ENCODE results near the gene NDUFV3.
"Not testable (repeated sequence)": the region's sequence is repeated elsewhere in the genome, so short reads cannot be mapped to it uniquely, and the experiment has no call there.

Gene NDUFV3

DNA sequence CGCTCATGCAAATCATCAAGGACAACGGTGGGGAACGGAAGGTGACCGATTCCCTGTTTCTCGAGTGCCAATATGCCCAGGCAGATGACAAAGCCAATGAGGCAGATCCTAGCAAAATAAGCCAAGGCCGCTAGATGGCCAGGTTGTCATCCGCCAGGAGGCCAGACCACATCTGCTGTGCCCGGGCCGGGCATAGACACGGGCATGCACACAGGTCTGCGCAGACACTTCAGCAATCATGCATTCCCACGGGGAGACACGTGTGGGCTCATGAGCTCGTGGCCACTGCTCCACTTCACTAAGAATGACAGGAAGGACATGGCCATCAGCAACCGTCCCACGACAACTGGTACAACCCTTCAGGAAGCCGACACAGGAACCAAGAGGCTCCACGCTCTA, 37.2 kb upstream of the NDUFV3 start:
- DNase-seq, result no peak

DNA sequence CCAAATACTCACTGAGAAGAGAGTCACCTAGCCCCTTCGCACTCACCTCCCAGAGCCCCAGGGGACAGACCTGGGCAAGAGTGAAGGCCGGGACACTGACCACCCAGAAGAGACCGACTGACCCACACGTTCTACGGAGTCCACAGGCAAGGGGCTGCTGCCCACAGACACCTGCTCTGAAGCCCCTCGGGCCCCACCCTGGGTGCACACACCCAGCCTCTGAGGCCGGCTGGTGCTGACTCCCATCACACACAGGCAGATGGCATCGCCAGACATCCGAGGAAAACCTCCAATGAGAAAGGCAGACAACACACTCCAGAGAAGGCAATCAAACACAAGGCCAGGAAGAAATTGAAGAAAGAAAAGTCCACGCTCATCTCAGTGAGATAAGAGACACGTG, 35.9 kb upstream of the NDUFV3 start:
- DNase-seq, result no peak

DNA sequence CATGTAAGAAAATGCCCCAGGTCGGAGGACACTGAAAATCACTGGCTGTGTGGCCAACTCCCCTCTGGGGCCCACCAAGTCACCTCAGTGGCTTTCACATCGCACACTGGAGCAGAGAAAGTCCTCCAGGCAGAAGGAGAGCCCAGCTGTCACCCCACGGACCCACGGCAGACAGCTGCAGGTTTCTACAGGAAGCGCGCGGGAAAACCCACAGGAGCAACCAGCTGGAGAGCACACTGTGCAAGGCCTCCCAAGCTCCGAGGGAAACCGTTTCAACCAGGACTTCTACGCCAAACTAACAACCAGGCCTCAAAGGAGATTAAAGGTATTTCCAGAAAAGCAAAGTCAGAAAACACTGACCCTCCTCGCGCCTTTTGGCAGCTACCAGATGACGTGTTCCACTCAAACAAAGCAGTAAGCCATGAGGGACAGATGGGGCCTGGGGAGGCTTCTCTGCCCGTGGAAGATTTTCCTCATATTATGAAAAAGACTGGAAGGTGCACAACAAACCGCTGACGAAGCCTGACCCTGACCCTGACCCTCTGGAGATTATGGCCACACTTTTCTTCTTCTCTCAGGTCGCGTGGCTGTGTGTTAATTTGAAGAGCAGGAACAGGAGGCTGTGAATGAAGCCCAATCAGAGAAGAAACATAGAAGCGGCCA, 34.8 kb upstream of the NDUFV3 start:
- no peak for DNase-seq

DNA sequence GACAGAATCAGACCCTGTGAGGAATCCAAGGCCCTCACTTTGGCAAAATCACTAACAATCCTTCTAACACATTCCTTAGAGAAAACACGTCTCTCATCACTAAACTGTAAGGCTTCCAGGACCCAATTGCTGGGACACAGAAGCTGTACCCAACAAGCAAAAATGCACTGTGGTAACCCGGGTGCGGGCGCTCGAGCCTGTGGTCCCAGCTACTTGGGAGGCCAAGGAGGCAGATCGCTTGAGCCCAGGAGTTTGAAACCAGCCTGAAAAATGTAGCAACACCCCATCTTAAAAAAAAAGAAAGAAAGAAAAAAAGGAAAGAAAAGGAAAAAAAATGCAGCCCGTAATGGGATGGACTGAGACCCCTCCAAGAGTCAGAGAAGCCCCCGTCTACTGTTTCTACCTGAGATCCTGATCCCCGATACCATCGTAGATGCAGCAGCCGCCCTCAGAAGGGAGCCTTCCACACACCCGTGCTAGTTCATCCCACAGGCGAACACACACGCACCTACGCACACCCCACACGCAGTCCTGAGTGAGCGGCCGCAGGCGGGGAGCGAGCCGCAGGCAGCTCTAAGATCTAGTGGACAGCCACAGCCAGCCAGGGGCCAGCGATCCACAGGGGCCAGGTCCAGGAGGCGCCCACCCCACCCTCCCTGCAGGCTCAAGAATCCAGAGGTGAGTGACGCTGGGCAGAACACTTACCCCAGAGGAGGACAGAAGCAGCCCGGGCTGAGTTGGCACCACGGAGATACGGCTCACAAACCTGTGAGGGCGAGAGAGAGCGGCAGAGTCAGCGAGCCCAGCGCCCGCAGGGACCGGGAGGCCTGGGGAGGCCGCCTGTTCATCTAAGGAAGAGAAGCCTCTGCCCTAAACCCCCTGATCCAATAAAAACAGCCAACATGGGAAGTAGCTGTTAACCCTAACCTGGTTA, 33.9 kb upstream of the NDUFV3 start:
- DNase-seq, result no peak

DNA sequence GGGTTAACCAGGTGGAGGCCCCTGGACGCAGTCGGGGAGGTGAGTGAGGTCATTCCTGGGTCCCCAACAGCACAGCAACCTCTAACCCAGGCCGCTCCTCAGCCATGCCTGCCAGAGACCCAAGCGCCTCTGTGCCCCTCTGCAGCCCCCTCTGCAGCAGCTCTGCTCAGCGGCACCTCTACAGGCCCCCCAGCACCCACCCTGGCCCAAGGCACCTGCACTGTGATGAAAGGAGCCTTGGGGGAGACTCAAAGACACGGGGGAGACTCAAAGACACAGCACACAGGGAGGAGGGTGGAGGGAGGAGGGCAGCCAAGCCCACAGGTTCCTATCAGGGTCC, 33.2 kb upstream of the NDUFV3 start:
- no peak for DNase-seq

DNA sequence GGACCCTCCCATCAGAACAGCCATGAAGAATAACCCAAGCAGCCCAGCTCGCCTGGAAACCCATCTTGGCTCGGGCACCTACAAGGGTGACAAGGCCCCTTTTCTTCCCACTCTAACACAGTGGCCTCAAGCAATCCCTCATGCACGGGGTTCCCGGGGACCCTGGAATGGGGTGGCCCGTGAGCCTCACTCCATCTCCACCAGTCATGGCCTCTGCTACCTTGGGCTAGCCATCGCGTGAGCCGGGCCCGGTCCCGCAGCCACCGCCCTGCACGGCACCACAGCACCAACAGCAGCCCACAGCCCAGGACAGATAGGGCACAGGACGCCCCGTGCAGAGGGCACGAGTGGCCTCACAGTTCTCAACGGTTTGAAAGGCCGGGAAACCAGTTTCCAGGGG, 32.8 kb upstream of the NDUFV3 start:
- DNase-seq, result no peak

DNA sequence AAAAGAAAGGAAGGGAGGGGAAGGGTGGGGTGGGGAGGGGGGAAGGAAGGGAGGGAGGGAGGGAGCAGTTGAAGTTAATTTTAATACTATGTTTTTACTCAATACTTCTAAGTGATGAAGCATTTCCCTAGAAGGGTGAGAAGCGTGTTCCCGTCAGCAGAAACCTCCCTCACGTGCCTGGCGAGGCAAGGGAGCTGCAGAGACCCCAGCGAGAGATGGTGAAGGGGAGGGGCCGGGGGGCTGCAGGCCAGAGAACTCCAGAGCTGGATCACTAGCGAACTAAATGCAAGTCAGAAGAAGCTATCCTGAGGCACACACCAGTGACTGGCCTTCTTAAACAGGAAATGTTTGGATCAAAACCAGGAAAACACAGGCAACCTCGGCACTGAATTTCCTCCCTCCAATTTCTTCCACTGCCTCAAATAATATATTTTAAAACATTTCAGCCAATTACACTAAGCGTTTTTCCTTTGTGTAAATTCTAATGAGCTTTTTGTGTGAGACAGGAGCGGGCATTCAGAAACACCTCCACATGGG, 31.7 kb upstream of the NDUFV3 start:
- DNase-seq, result no peak

DNA sequence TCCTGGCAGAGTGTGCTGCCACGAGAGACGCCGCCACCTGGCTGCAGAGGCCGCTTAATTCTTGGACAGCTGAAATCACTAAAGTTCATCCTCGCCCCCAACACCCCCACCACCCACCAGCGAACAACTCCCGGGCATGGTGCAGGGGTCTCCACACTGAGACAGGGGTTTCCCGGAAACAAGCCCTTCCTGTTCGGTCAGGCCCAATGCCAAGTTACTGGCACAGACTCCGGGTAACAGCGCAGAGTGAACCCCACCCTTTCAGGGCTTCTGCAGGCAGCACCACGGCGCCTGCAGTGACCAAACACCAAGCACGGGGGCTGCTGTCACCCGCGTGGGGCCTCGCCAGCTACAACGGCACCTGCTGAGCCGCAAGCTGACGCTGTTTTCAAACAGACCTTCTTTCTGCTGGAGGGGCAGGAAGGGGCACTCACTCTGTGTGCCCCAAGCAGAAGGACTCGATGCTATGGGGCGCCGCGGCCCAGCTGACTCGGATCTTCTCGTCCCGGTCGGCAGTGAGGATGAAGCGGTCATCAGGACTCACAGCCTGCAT, 31.2 kb upstream of the NDUFV3 start:
- peak in 4 of 56 donors; percentile 9 to 38 (median 26) for DNase-seq

DNA sequence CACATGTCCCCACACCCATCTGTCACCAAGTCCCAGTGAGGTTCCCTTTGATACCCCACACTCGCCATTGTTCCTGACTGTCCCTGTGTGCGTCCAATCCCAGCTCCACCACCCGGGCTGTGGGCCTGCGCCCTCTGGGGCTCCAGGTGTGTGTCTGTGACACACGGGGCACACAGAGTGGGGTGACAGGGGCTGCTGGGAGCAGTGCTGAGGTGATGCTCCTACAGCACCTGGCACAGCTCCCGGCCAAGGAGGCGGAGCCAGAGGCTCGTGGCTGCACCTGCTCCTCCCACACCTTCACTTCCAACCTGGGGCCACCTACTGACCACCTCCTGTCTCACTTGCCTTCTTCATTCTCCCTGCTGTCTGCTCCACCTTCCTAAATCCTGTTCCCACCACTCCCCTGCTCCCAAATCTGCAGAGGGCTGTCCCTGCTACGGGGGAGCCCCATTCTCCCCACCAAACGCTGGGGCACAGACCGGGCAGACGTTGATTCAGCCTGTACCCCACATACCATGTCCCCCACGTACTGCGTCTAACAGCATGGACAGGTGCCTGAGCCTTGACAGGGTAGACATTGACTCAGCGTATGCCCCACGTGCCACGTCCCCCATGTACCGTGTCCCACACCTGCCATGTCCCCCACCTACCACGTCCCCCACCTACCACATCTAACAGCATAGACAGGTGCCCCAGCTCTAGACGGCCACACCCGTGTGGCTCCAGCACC, 30.2 kb upstream of the NDUFV3 start:
- DNase-seq, result no peak

DNA sequence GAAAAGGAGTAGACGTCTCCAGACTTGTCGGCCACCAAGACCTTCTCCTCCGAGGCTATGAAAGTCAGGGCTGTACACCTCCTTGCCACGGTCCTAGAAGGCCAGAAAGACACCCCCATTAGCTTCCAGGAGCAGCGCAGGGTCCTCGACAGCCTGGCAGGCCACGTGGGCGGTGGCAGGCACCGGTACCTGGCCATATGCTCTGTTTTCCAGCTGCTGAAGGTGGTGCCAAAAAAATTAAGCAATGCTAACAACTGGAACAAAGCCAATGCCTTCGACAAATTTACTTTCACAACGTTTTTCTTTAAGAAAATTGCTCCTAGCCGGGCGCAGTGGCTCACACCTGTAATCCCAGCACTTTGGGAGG, 29.6 kb upstream of the NDUFV3 start:
- no peak for DNase-seq

DNA sequence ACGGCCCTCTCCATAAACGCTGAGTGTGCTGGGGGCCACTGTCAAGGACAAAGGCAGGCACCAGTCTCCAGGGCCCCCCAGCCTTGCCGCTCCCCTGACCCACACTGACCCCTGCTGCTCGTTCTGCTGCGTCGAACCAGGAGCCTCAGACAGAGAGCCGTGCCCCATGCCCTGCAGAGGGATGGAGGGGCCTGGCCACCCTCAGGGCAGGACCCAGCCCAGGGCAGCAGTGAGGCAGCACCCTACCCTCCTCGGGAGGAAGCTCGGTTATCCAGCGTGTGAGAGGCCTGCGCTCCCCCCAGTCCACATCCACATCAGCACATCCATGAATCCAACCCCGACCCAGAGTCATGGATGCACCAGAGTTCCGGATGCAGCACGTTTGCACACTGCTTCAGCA, 28.8 kb upstream of the NDUFV3 start:
- DNase-seq, result no peak

DNA sequence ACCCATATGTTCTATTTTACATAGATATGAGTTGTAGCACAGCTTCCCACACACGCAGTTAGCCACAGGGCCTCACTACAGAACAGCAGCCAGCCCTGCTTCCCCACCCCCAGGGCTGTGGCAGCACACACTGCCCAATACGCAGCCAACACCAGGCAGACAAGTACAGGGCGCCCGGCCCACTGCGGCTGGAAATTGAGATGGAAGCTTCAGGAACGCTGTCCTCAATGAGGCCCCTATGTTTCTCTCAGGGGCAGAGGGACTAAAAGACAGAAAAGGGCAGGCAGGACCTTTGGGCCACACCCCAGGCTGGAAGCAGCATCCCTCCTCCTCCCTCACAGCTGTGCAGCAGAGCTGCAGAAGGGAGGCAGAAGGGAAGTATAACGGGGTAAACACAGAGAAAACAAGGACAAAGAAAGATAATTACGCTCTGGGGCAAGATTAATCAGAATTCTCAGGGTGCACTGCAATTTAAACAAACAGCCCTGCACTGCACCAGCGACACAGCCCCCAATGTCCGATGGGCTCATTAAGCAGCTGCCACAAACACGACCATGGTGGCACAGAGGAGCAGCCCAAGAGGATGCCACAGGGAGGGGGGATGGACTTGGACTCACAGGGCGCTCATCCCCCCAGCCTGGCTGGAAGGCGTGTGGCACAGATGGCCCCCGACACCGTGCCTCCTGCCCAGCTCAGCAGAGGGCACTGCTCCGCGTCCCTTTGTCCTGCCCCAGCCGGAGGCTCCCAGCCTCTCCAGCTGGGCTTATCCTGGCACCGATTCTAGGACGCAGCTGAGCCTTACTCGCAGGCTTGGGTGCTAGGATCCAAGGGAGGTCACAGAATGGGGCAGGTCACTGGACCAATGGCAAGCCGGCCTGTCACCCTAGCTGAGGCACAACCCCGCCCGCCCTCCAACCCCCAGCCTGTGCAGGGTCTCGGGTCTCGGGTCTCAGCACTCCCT, 28.0 kb upstream of the NDUFV3 start:
- peak in 27 of 56 donors; percentile 2 to 58 (median 25) for DNase-seq

DNA sequence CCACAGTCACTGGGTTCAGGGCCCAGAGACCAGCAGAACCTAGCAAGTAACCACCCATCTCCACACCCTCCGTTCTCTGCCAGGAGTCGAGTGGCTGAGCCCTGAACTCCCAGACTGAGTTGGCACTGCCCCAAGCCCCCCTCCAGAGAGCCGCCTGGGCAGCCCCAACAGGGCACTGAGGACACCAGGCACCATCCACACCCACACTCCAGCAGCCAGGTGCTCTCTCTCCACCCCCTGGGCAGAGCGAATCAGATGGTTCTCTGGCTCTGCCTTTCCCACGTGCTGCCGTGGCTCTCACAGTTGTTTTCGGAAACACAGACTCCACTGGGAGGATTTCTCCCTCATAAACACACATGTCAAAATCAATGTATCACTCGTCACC, 27.3 kb upstream of the NDUFV3 start:
- DNase-seq, result peak in 15 of 56 donors; percentile 9 to 46 (median 34)

DNA sequence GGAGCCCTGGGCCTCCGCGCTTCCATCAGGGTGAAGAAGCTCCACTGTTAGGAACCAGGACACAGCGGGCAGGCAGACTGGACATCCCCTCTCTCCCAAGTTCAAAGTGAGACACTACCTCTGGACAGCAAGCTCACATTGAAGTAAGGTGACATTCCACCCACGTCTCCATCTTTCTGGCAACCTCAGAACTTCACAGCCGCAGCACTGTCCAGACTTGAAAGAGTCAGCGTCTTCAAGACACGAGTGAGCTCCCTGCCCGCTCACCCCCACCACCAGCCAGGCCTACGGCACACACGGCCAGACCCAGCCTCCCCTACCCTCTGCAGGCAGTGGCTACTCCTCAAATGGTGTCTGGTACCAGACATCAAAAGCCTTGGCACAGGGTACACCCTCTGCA, 24.9 kb upstream of the NDUFV3 start:
- DNase-seq, result no peak

DNA sequence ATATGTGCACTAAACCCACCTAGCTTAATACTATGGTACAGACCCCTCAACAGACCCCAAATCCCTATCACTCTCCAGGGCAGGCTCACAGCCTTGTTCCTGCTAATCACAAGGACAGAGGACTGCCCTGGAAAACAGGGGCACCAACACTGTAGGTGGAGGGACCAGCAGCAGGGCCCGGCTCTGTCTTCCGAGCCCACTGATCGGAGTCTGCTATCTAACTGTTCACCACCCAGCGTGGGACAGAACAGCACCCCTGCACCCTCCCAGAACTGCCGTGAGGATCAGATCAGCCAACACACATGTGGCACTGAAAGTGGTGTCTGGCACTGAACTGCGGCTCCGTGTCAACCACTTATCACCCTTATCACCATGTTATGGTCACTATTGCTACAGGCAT, 20.0 kb upstream of the NDUFV3 start:
- DNase-seq, result no peak

DNA sequence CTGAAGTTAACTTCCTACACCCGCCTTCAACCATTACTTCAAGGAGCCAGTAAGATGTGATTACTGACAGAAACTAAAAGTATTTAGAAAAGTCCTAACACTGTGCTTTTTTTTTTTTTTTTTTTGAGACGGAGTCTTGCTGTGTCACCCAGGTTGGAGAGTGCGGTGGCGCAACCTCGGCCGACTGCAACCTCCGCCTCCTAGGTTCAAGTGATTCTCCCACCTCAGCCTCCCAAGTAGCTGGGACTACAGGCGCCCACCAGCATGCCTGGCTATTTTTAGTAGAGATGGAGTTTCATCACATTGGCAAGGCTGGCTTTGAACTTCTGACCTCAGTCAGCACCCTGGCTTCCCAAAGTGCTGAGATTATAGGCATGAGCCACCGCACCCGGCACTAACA, 17.3 kb upstream of the NDUFV3 start:
- not testable (repeated sequence) for DNase-seq

DNA sequence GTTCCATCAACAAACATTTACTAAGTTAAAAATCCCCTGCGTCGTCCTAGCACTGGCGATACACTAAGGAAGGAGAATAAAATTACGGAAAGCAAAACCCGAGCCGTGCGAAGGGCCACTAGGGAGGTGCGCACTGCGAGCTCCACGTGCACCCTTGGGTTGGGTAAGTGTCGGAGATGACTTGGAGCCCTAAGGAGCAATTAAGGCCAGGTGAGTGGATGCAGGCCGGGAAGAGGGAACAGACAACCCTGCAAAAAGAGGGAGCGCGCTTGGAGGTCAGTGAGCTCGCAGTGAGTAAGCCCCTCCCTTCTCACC, 14.5 kb upstream of the NDUFV3 start:
- DNase-seq, result peak in 1 of 56 donors; percentile 38

DNA sequence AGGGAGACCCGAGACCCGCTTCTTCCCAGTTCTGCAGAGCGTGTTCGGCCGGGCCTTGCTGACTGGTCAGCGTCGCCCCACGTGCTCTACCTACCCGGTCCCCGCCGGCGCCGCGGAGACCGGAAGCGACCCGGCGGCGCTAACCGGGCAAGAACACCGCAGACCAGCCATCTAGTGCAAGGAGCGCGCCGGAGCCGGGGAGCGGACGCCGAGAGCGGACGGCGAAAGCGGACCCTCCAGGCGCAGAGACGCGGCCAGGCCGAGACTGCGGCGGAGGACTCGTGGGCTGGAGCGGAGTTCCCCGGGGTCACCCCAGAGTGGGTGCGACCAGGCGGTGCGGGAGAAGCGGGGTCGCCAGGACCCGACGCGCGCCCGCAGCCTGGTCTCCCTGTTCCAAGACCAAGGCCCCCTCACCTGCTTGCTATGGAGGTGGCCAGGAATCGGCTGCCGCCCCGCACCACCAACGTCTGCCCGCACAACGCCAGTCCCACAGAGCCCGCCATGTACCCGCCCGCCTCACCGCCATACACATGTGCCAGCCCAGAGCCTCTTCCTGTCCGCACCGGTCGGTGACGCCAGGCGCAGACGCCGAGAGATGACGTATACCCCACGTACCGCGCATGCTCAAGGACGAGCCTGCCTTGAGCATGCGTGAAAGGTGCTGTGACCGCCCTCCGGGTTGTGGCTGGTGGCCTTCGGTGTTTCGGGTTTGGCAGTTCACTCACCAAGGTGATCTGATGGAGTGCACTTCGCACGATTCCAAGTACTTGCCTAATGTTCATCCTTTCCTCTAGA, 13.9 kb upstream of the NDUFV3 start, which contains the start of gene WDR4:
Gene WDR4 (minus strand): TSS at position 547 of the 795 bp plus-strand sequence. CDS start 44 bp downstream, at position 503.
- DNase-seq, result peak; percentile 57 to 98 (median 92)

DNA sequence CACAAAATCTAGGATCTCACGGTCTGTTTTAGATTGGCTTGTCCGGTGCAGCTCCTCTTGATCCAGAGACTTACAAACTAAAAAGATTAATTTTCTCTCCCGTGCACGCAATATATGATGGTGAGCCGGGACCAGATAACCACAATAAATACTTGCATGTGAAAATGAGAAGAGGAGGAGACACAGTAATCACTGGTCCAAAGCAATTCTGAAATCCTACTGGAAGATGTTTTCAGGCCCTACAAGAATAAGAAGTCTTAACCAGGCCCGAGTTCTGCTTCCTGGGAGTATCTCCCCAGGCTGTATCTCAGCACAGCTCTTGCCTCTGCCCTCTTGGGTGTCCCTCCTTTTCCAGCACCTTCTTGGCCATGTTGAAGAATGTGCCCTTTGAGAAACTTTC, 12.8 kb upstream of the NDUFV3 start:
- DNase-seq, result no peak

DNA sequence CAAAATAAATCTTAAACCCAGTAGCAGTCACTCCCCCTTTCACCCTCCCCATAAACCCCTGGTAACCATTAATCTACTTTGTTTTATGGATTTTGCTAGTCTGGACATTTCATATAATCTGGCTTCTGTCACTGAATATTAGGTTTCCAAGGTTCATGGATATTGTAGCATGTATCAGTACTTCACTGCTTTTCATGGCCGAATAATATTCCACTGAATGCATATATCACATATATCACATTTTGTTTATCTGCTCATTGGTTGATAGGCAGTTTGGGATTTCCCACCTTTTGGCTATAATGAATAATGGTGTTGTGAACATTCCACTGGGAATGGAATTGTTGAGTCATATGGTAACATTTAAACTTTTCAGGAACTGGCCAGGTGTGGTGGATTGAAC, 9.2 kb upstream of the NDUFV3 start:
- no peak for DNase-seq

All from nucleus accumbens (tissue), 56 donors.